ENCODE results near the gene SKOR1. TPM values are rescaled to one million over a fixed set of nuclear protein-coding genes. Genes with fewer than 3 reads are reported as not detected.

The SKOR1 gene
- polyA plus RNA-seq, 1 of the 3 experiments (the other 2 are of a cell fraction): 0.26 TPM

DNA sequence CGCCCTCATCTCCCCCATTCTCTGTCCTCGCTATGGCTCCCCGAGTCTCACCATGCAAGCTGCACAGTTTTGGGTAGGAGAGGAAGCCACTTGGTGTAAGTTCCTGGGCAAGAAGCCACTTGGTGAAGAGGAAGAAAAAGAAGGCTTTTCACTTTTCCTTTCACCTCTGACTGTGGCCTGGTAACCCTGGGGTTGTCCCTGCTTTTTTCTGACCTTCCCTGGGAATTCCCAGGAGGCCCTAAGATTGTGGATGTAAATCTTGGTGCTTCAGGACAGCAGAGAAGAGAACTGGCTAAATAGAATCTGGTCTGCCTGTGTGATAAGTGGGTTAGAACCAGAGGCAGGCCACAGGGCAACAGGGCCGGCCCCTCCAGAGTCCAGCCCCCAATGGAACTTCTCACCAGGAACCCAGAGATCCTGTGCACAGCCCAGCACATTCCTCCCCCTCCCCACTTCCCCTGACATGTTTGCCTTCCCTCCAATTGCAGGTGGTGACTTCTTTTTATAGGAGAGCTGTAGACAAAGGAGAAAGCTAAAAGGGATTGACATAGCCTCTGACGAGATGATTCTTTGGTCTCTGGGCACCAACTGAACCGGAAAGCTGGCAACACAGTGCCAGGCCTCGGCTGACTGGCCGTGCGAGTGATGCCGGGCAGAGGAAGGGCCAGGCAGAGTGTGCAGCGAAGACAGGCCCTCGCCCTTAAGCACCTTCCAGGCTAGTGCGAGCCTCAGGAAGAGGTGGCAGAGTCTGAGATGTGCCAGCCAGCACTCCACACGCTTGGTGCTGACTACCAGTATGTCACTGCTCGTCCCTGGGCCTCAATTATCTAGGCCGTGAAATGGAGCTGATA lies 19.4 kb upstream of the SKOR1 start:
- Histone ChIP-seq H3K27me3 (ENCODE audit: insufficient read depth) (no peaks in the 10 kb centered on the region), H3K36me3 (replicated peaks in 1 of 2; ENCODE audit: control insufficient read depth in 1 of 2, insufficient read depth in 2 of 2, low read length in 1 of 2) (no peaks in the 10 kb centered on the region), H2AFZ (ENCODE audit: low read depth) (no peak overlapping the region), H4K20me1 (ENCODE audit: insufficient read depth) (no peaks in the 10 kb centered on the region), H3K4me1 (ENCODE audit: control insufficient read depth in 1 of 2, insufficient read depth in 2 of 2, low read depth in 1 of 2, low read length in 1 of 2) (no peaks in the 10 kb centered on the region; a peak in 1 of 4 replicates), H3K79me2 (ENCODE audit: insufficient read depth) (no peaks in the 10 kb centered on the region), H3K9me3 (no peaks in the 10 kb centered on the region), H3K9me2 (no peaks in the 10 kb centered on the region), H3K27ac (ENCODE audit: low read depth in 2 of 2, low read length in 1 of 2) (no peak overlapping the region), H3K9ac (no peak overlapping the region), H3K4me2 (no peak overlapping the region), H3F3A (replicated peaks; ENCODE audit: insufficient read depth) (no peaks in the 10 kb centered on the region), H3K4me3 (ENCODE audit: low read depth in 2 of 2, low read length in 1 of 2) (no peak overlapping the region)
- WGBS (ENCODE audit: low lambda C conversion rate): 93% methylated on average over 16 of the region's 16 CpGs
- no peak for DNase-seq
- ChIA-PET POLR2A (no interaction called here), CTCF (no interaction called here)
- TF ChIP-seq ELF1 (IDR thresholded peaks at IDR 0.05) (no peak), CHD2 (IDR thresholded peaks at IDR 0.05; ENCODE audit: low read length, partially characterized antibody) (no peak)

DNA sequence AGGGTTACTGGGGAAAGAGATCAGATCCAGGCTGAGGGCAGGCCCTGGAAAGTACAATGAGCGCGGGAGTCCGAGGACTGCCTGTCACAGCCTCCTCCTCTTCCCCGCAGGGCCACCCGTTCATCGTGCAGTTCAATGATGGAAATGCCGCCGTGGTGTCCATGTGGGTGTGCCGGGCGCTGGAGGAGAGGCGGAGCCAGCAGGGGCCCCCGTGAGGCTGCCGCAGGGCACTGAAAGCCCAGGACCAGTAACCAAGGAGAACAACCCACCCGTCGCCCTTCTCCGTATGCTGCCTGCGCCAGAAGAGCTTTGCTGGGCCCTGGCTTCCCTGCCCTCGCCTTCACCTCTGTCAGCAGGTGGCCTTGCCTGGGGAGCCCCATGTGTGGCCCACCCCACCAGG lies 18.8 kb upstream of the SKOR1 start:
- H3K9ac ChIP-seq: no peak overlapping the region
- DNase-seq: no peak
- no peaks in the 10 kb centered on the region for H3K9me2 ChIP-seq
- no peak overlapping the region for H3K27ac ChIP-seq (ENCODE audit: low read depth in 2 of 2, low read length in 1 of 2)
- no peaks in the 10 kb centered on the region for H3K27me3 ChIP-seq (ENCODE audit: insufficient read depth)
- ChIA-PET CTCF (no interaction called here), POLR2A (no interaction called here)
- H2AFZ ChIP-seq (ENCODE audit: low read depth): no peak overlapping the region
- H3K4me2 ChIP-seq: no peak overlapping the region
- no peaks in the 10 kb centered on the region; a peak in 1 of 4 replicates for H3K4me1 ChIP-seq (ENCODE audit: control insufficient read depth in 1 of 2, insufficient read depth in 2 of 2, low read depth in 1 of 2, low read length in 1 of 2)
- no peaks in the 10 kb centered on the region for H3K36me3 ChIP-seq (replicated peaks in 1 of 2; ENCODE audit: control insufficient read depth in 1 of 2, insufficient read depth in 2 of 2, low read length in 1 of 2)
- no peaks in the 10 kb centered on the region for H3K9me3 ChIP-seq
- H3K79me2 ChIP-seq (ENCODE audit: insufficient read depth): no peaks in the 10 kb centered on the region
- no peak overlapping the region for H3K4me3 ChIP-seq (ENCODE audit: low read depth in 2 of 2, low read length in 1 of 2)
- TF ChIP-seq FOXM1 (IDR thresholded peaks at IDR 0.05; ENCODE audit: low read depth) (no peak), RAD21 (IDR thresholded peaks at IDR 0.05; ENCODE audit: low read length) (no peak), YY1 (IDR thresholded peaks at IDR 0.05; ENCODE audit: low read depth) (no peak), CHD2 (IDR thresholded peaks at IDR 0.05; ENCODE audit: low read length, partially characterized antibody) (no peak), RCOR1 (IDR thresholded peaks at IDR 0.05; ENCODE audit: low read length) (no peak), EP300 (IDR thresholded peaks at IDR 0.05; ENCODE audit: borderline replicate concordance in 1 of 2, low read depth in 1 of 2, low read length in 1 of 2) (no peak), ELF1 (IDR thresholded peaks at IDR 0.05) (no peak), RFX5 (IDR thresholded peaks at IDR 0.05; ENCODE audit: low read length) (no peak), EZH2phosphoT487 (IDR thresholded peaks at IDR 0.05; ENCODE audit: borderline replicate concordance, low read depth) (no peak), FOSL2 (IDR thresholded peaks at IDR 0.05; ENCODE audit: borderline replicate concordance, low read depth) (no peak), USF2 (IDR thresholded peaks at IDR 0.05; ENCODE audit: borderline replicate concordance, low read depth, low read length) (no peak), RXRA (IDR thresholded peaks at IDR 0.05; ENCODE audit: borderline replicate concordance, low read depth) (no peak), POLR2AphosphoS5 (IDR thresholded peaks at IDR 0.05; ENCODE audit: low read depth, low read length) (no peak), IRF3 (IDR thresholded peaks at IDR 0.05; ENCODE audit: low read depth, low read length) (no peak), JUND (IDR thresholded peaks at IDR 0.05) (no peak)
- TF ChIP-seq, protein P1, sequence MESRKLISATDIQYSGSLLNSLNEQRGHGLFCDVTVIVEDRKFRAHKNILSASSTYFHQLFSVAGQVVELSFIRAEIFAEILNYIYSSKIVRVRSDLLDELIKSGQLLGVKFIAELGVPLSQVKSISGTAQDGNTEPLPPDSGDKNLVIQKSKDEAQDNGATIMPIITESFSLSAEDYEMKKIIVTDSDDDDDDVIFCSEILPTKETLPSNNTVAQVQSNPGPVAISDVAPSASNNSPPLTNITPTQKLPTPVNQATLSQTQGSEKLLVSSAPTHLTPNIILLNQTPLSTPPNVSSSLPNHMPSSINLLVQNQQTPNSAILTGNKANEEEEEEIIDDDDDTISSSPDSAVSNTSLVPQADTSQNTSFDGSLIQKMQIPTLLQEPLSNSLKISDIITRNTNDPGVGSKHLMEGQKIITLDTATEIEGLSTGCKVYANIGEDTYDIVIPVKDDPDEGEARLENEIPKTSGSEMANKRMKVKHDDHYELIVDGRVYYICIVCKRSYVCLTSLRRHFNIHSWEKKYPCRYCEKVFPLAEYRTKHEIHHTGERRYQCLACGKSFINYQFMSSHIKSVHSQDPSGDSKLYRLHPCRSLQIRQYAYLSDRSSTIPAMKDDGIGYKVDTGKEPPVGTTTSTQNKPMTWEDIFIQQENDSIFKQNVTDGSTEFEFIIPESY (IDR thresholded peaks at IDR 0.05; ENCODE audit: borderline replicate concordance, low read depth): no peak
- H3F3A ChIP-seq (replicated peaks; ENCODE audit: insufficient read depth): no peaks in the 10 kb centered on the region
- H4K20me1 ChIP-seq (ENCODE audit: insufficient read depth): no peaks in the 10 kb centered on the region
- 93% methylated on average over 18 of the region's 18 CpGs for WGBS (ENCODE audit: low lambda C conversion rate)
